AG04450 (cell line): Measurements from ENCODE around the gene CABS1. TPM values are rescaled to one million over a fixed set of nuclear protein-coding genes. Genes with fewer than 3 reads are reported as not detected.

Source experiments
- CTCF ChIA-PET: fragments of 300-600, 350-600 bp; formaldehyde crosslinking; extraction: SDS; loops from one replicate; lab custom pipeline; 2022; ENCODE audit warnings: antibody characterized with exemption, inconsistent platforms; lab: Charles Lee
- POLR2A ChIA-PET: fragments of 350-600 bp; formaldehyde crosslinking; extraction: SDS; loops from one replicate; lab custom pipeline; 2021; ENCODE audit warnings: antibody characterized with exemption, inconsistent platforms; lab: Yijun Ruan, JAX
- DNase-seq: peaks from one replicate; pipeline ENCODE4 v3.0.0-alpha.2; 2011; ENCODE audit warnings: low read depth, low spot score
- H3K27ac ChIP-seq: one replicate; pipeline ENCODE4 v1.5.1; 2012; ENCODE audit warnings: low read depth, low read length, control low read depth
- H3K27me3 ChIP-seq: one replicate; pipeline ENCODE4 v1.6.0; 2012; ENCODE audit warnings: low read length; ENCODE audit not compliant: control insufficient read depth, insufficient read depth
- H3K4me3 ChIP-seq: 2 replicates; pipeline ENCODE4 v1.5.1; 2011; ENCODE audit warnings: mild to moderate bottlenecking, low read depth, low read length, control low read depth
- H3K9me3 ChIP-seq: 2 replicates; pipeline ENCODE4 v1.5.1; 2012; ENCODE audit warnings: low read length; ENCODE audit not compliant: control insufficient read depth, insufficient read depth
- polyA plus RNA-seq: library from polyadenylated mRNA; depleted of rRNA; stranded (reverse); fragments of >200 nt; gene quantifications from 2 replicates; pipeline ENCODE4 v1.2.3, GENCODE V29; 2011; rRNA removed
- TF ChIP-seq, protein P1 (sequence below): IDR thresholded peaks from 2 replicates; pipeline ENCODE4 v1.5.1; 2011; ENCODE audit warnings: low read depth, low read length, control low read depth, inconsistent platforms

Gene CABS1
- polyA plus RNA-seq, 1 experiment, result not detected

DNA sequence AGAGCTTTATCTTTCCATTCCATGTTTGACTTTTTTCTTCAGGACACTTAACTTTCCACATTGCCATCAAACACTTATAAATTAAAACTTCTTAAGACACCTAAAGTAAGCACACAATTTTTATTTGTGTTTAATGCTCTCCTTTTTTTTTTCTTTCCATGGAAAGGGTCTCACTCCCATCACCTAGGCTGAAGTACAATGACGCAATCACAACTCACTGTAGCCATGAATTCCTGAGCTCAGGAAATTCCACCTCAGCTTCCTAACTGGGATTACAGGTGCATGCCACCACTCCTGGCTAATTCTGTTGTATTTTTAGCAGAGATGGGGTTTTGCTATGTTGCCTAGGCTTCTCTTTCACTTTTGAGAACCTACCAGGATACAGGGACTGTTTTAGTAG is 33.0 kb downstream of the CABS1 start:
- no peak for DNase-seq
- Histone ChIP-seq H3K27me3 (no peaks in the 10 kb centered on the region), H3K9me3 (no peaks in the 10 kb centered on the region), H3K4me3 (no peak overlapping the region), H3K27ac (no peak overlapping the region)
- CTCF ChIA-PET, result no interaction called here
- TF ChIP-seq, protein P1, sequence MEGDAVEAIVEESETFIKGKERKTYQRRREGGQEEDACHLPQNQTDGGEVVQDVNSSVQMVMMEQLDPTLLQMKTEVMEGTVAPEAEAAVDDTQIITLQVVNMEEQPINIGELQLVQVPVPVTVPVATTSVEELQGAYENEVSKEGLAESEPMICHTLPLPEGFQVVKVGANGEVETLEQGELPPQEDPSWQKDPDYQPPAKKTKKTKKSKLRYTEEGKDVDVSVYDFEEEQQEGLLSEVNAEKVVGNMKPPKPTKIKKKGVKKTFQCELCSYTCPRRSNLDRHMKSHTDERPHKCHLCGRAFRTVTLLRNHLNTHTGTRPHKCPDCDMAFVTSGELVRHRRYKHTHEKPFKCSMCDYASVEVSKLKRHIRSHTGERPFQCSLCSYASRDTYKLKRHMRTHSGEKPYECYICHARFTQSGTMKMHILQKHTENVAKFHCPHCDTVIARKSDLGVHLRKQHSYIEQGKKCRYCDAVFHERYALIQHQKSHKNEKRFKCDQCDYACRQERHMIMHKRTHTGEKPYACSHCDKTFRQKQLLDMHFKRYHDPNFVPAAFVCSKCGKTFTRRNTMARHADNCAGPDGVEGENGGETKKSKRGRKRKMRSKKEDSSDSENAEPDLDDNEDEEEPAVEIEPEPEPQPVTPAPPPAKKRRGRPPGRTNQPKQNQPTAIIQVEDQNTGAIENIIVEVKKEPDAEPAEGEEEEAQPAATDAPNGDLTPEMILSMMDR, result no peak
- POLR2A ChIA-PET, result no interaction called here

GRCh38 chr4:70371987-70372386 is 37.2 kb downstream of the CABS1 start:
- ChIA-PET POLR2A (no interaction called here), CTCF (no interaction called here)
- Histone ChIP-seq H3K27ac (no peak overlapping the region), H3K27me3 (no peaks in the 10 kb centered on the region), H3K4me3 (no peak overlapping the region), H3K9me3 (no peaks in the 10 kb centered on the region)
- TF ChIP-seq, protein P1, result no peak
- no peak for DNase-seq

- Histone ChIP-seq H3K9me3 (no peaks in the 10 kb centered on the region), H3K27ac (no peak overlapping the region), H3K27me3 (no peaks in the 10 kb centered on the region), H3K4me3 (no peak overlapping the region)
- TF ChIP-seq, protein P1, result no peak
- ChIA-PET POLR2A (no interaction called here), CTCF (no interaction called here)
- DNase-seq, result no peak
Measured at GRCh38 chr4:70372760-70373159, 38.0 kb downstream of the CABS1 start.

- no peak overlapping the region for H3K4me3 ChIP-seq
- no peaks in the 10 kb centered on the region for H3K27me3 ChIP-seq
- ChIA-PET POLR2A (no interaction called here), CTCF (interaction anchor here (0.6 kb wide), 1 partner anchor 197 kb away, joined by 3 read pairs; no protein-coding TSS in a partner anchor)
- TF ChIP-seq, protein P1, result no peak
- H3K27ac ChIP-seq, result no peak overlapping the region
- H3K9me3 ChIP-seq, result no peaks in the 10 kb centered on the region
- no peak for DNase-seq
Measured at GRCh38 chr4:70380578-70380977, 45.8 kb downstream of the CABS1 start.

DNA sequence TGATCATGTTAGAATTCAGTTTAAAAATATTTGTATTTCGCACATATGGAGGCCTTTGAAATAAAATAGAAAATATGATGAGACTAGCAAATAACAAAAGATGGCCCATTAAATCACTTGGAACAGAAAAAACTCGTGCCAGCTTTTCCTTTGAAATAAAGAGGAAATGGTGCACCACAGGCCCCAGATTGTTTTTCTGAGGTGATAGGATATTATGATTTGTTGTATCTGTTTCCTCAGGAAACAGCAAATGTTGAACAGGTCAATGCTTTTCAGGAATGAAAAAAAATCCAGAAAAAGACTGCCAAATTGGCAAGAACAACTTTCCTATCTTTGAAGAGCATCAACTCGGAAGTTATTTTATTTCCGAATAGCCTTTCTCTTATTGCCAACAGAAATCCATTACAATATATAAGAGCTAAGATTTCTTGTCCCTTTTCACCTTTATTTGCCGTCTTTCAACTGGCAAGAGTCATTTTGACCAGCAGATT is 48.0 kb downstream of the CABS1 start, which contains the start of gene SMR3B:
TSS of gene SMR3B (plus strand) at position 441 of the 491 bp plus-strand sequence. CDS start 1,380 bp downstream, outside the sequence.
- no peaks in the 10 kb centered on the region for H3K9me3 ChIP-seq
- CTCF ChIA-PET, result no interaction called here
- POLR2A ChIA-PET, result no interaction called here
- no peak within 1 kb of the TSS for H3K4me3 ChIP-seq
- no peaks in the 10 kb centered on the region for H3K27me3 ChIP-seq
- H3K27ac ChIP-seq, result no peak within 1 kb of the TSS
- no peak for DNase-seq
- TF ChIP-seq, protein P1, result no peak

Other genes with a start within 250 kb of the CABS1 start
- gene PRR27, start 180.7 kb upstream of the CABS1 start, polyA plus RNA-seq, result not detected in 2 replicates
- not detected in 2 replicates for gene ODAM, start 139.3 kb upstream of the CABS1 start, polyA plus RNA-seq
- gene FDCSP, start 108.9 kb upstream of the CABS1 start, polyA plus RNA-seq, result not detected in 2 replicates
- gene CSN3, start 92.4 kb upstream of the CABS1 start, polyA plus RNA-seq, result not detected in 2 replicates
- not detected in 2 replicates for gene SMR3A, start 25.8 kb downstream of the CABS1 start, polyA plus RNA-seq
- not detected in 2 replicates for gene SMR3B, start 48.1 kb downstream of the CABS1 start, polyA plus RNA-seq
- gene OPRPN, start 63.0 kb downstream of the CABS1 start, polyA plus RNA-seq, result not detected in 2 replicates
- not detected in 2 replicates for gene MUC7, start 137.2 kb downstream of the CABS1 start, polyA plus RNA-seq
- not detected in 2 replicates for gene AMTN, start 183.6 kb downstream of the CABS1 start, polyA plus RNA-seq